IPS DF 6.9 (cell line): ENCODE measurements around the gene CCT7.

ENCODE experiments used
- DNase-seq: peaks from one replicate; pipeline ENCODE4 v3.0.0-alpha.2; 2013; ENCODE audit warnings: low read depth, low spot score
- H3K27ac ChIP-seq: one replicate; pipeline ENCODE4 v1.5.1; 2013; ENCODE audit warnings: low read length, control low read depth
- H3K27me3 ChIP-seq: 2 replicates; pipeline ENCODE4 v1.6.1; 2013; ENCODE audit warnings: mild to moderate bottlenecking, low read length; ENCODE audit not compliant: control insufficient read depth, insufficient read depth
- H3K36me3 ChIP-seq: 2 replicates; pipeline ENCODE4 v1.6.1; 2013; ENCODE audit warnings: low read length; ENCODE audit not compliant: control insufficient read depth, insufficient read depth
- H3K4me1 ChIP-seq: 2 replicates; pipeline ENCODE4 v1.6.1; 2013; ENCODE audit warnings: low read length; ENCODE audit not compliant: control insufficient read depth, insufficient read depth
- H3K4me3 ChIP-seq: 2 replicates; pipeline ENCODE4 v1.5.1; 2013; ENCODE audit warnings: mild to moderate bottlenecking, low read length
- H3K9me3 ChIP-seq: 2 replicates; pipeline ENCODE4 v1.6.1; 2013; ENCODE audit warnings: low read length, inconsistent platforms; ENCODE audit not compliant: control insufficient read depth, insufficient read depth
- WGBS: extraction: QIAGEN DNeasy Blood & Tissue Kit; methylation state at CpG from one replicate; pipeline ENCODE4 v1.1.7; 2013; ENCODE audit warnings: mixed read lengths, missing lambda C conversion rate; ENCODE audit not compliant: insufficient read length, insufficient coverage; 5-methylcytosine and 5-hydroxymethylcytosine counted together

Gene CCT7

GRCh38 chr2:73210696-73211095 is 23.4 kb upstream of the CCT7 start:
- H3K27me3 ChIP-seq: no peaks in the 10 kb centered on the region
- H3K4me1 ChIP-seq: peaks cover 2% of the 10 kb centered on the region; the same call in 1 of the 2 replicates
- H3K36me3 ChIP-seq: no peaks in the 10 kb centered on the region
- DNase-seq: no peak
- H3K9me3 ChIP-seq: no peaks in the 10 kb centered on the region
- no peak overlapping the region for H3K27ac ChIP-seq
- H3K4me3 ChIP-seq: no peak overlapping the region
- WGBS: no CpG with 5 or more reads among the region's 6 CpGs

GRCh38 chr2:73212098-73212447 is 22.0 kb upstream of the CCT7 start:
- WGBS: no CpG with 5 or more reads among the region's 7 CpGs
- H3K36me3 ChIP-seq: no peaks in the 10 kb centered on the region
- H3K27me3 ChIP-seq: no peaks in the 10 kb centered on the region
- no peaks in the 10 kb centered on the region for H3K9me3 ChIP-seq
- H3K4me1 ChIP-seq: peaks cover 2% of the 10 kb centered on the region; the same call in 1 of the 2 replicates
- no peak overlapping the region for H3K27ac ChIP-seq
- H3K4me3 ChIP-seq: no peak overlapping the region
- DNase-seq: no peak

- WGBS: no CpG with 5 or more reads among the region's 20 CpGs
- H3K4me1 ChIP-seq: peaks cover 2% of the 10 kb centered on the region; the same call in 1 of the 2 replicates
- H3K4me3 ChIP-seq: no peak overlapping the region
- peak; percentile 82 for DNase-seq
- no peaks in the 10 kb centered on the region for H3K9me3 ChIP-seq
- H3K27ac ChIP-seq: no peak overlapping the region
- no peaks in the 10 kb centered on the region for H3K36me3 ChIP-seq
- H3K27me3 ChIP-seq: no peaks in the 10 kb centered on the region
Observed at GRCh38 chr2:73212448-73213176, 21.5 kb upstream of the CCT7 start.

DNA sequence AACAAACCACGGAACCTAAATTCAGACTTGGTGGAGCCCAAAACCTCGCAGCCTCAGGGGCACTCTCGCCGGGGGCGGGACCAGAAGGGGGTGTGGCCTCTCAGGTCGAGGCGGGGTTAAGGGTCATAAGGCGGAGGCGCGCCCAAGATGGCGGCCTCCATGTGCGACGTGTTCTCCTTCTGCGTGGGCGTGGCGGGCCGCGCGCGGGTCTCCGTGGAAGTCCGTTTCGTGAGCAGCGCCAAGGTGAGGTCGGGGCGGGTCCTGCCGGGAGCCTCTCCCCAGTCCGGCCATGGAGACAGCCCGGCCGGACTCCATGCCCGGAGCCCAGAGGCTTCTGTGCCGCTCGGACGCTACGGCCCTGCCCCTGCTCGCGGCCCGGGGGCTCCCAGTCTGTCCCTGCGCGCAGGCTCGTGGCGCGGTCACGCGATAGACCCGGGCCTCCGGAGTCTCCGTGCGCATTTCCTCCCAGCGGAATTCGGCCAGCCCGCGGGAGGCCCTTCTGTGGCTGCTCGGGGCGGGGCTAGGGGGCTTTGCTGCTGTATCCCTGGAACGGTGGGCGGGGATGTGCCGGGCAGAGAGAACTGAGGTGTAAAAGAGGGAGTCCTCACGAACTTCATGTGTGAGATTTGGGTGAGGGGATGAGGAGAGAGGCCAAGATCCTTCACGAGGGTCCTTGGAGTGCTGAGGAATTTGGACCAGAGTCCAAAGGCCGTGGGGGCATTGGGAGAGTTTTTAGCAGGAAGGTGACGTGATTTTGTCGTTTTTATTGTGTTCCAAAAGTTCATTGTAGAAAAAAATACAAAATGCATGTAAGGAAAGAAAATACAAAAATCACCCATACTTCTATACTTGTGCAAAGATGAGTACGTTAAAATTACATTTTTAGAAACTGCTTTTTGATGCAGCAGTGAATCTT is 19.7 kb upstream of the CCT7 start, which contains the start of gene SMYD5:
SMYD5 (plus strand) TSS at position 126 of the 916 bp plus-strand sequence; CDS start at position 148, 22 bp downstream.
- WGBS: no CpG with 5 or more reads among the region's 64 CpGs
- H3K4me1 ChIP-seq: peaks cover 2% of the 10 kb centered on the region; the same call in 1 of the 2 replicates
- no peaks in the 10 kb centered on the region; the same call in 1 of the 2 replicates for H3K36me3 ChIP-seq
- peak within 1 kb of the TSS; percentile 86 for H3K4me3 ChIP-seq
- H3K9me3 ChIP-seq: no peaks in the 10 kb centered on the region
- no peaks in the 10 kb centered on the region for H3K27me3 ChIP-seq
- H3K27ac ChIP-seq: no peak within 1 kb of the TSS
- DNase-seq: no peak

- Histone ChIP-seq H3K9me3 (no peaks in the 10 kb centered on the region), H3K36me3 (no peaks in the 10 kb centered on the region; the same call in 1 of the 2 replicates), H3K27me3 (no peaks in the 10 kb centered on the region), H3K4me1 (peaks cover 2% of the 10 kb centered on the region; the same call in 1 of the 2 replicates), H3K4me3 (no peak overlapping the region), H3K27ac (no peak overlapping the region)
- no peak for DNase-seq
- WGBS: no CpG with 5 or more reads among the region's 4 CpGs
Observed at GRCh38 chr2:73215254-73215653, 18.9 kb upstream of the CCT7 start.

- Histone ChIP-seq H3K36me3 (peaks cover 5% of the 10 kb centered on the region; the same call in 1 of the 2 replicates), H3K4me1 (peaks cover 2% of the 10 kb centered on the region; the same call in 1 of the 2 replicates), H3K27me3 (no peaks in the 10 kb centered on the region), H3K4me3 (no peak overlapping the region), H3K27ac (no peak overlapping the region), H3K9me3 (no peaks in the 10 kb centered on the region)
- no CpG with 5 or more reads among the region's 5 CpGs for WGBS
- DNase-seq: no peak
Observed at GRCh38 chr2:73217160-73217559, 16.9 kb upstream of the CCT7 start.

DNA sequence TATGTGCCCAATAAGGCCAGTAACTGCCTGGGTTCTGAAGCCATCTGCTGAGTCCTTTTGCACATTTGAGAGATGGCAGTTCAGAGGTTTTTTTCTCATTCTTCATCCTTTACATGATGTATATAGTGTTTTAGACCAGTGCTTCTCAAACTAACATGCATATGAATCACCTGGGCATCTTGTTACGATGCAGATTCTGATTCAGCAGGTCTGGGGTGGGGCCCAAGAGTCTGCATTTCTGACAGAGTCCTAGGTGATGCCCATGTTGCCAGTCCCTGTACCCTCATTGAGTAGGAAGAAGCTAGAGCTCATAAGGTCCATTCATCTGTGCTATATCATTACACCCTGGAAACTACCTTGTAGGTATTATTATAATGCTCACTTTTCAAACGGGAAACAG is 16.3 kb upstream of the CCT7 start:
- Histone ChIP-seq H3K27me3 (no peaks in the 10 kb centered on the region), H3K36me3 (peaks cover 7% of the 10 kb centered on the region; the same call in 1 of the 2 replicates), H3K4me3 (no peak overlapping the region), H3K4me1 (peaks cover 2% of the 10 kb centered on the region; the same call in 1 of the 2 replicates), H3K27ac (no peak overlapping the region), H3K9me3 (no peaks in the 10 kb centered on the region)
- no peak for DNase-seq
- no CpG with 5 or more reads among the region's 2 CpGs for WGBS

DNA sequence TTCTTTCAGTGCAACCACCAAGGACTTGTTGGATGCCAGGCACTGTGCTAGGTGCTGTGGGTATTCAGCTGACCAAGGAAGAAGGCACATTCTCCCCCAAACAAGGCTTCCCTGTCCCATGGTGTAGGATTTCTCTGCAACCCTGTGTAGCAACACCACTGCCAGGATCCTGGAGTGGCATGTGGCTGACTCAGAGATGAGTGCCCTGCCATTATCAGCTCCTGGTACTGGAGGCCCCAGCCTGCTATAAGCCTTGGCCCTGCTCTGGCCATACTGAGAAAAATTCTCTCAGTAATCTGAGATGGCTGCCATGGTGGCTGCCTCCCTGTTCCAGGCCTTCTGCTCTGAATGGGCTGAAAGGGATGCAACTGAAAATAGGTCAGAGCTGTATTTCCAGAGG is 15.8 kb upstream of the CCT7 start:
- H3K27me3 ChIP-seq: no peaks in the 10 kb centered on the region
- H3K4me1 ChIP-seq: peaks cover 2% of the 10 kb centered on the region; the same call in 1 of the 2 replicates
- DNase-seq: no peak
- no peak overlapping the region for H3K27ac ChIP-seq
- no peak overlapping the region for H3K4me3 ChIP-seq
- no peaks in the 10 kb centered on the region for H3K9me3 ChIP-seq
- peaks cover 9% of the 10 kb centered on the region; the same call in 1 of the 2 replicates for H3K36me3 ChIP-seq

DNA sequence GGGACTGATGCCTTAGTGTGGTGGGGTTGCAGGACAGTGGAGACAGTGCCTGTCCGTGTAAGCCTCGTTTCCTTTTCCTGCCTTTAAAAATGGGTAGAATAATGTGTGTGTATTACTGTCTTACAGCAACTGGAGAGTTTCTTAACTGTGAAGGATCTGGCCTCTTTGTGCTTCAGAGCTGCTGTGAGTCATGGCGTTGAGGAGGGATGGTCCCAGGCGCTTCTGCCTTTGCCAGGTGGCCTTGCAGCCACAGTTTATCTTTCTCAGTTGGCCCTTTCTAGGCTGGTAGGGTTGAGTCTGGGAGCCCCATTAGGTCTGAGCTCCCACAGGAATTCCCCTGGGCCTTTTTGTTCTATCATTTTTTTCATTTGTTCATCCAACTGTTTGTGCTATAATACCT is 10.3 kb upstream of the CCT7 start:
- no CpG with 5 or more reads among the region's 4 CpGs for whole genome bisulfite sequencing
- H3K36me3 ChIP-seq: peaks cover 16% of the 10 kb centered on the region

DNA sequence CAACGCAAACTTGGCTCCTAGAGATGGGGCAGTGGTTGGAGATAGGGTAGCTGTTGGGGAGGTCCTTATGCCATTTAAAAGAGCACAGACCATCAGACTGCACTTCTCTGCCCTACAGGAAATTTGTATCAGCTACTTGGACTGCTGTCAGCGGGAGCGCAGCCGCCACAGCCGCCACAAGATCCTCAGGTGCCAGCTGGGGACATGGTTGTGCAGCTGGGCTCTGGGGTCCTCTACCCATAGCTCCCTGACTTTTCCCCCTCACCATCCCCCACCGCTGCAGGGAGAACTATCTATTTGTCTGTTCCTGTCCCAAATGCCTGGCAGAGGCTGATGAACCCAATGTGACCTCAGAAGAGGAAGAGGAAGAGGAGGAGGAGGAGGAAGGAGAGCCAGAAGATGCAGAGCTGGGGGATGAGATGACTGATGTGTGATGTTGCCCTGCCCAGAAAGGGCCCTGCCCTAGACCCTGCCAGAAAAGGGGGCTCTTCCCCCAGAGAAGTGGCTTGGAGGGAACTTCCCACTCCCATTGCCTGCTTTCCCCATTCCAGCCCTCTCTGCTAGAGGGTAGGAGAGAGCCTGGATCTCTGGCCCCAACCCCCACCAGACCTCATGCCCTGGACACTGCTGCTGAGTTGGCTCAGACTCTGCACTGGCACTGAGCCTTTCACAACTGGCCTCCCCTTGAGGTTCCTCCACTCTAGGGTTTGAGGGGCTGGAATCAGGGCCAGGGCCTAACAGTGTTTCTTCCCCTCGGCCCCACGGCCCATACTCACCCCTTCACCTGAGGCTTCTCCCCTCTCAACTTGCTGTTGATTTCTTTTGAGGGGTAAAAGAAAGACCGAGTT is 8.4 kb upstream of the CCT7 start:
- H3K27me3 ChIP-seq: no peaks in the 10 kb centered on the region
- H3K27ac ChIP-seq: no peak overlapping the region
- no peak overlapping the region for H3K4me3 ChIP-seq
- WGBS: no CpG with 5 or more reads among the region's 9 CpGs
- H3K36me3 ChIP-seq: peaks cover 16% of the 10 kb centered on the region
- no peak for DNase-seq
- H3K9me3 ChIP-seq: no peaks in the 10 kb centered on the region
- no peaks in the 10 kb centered on the region for H3K4me1 ChIP-seq

More for the DNA sequence above, 10.3 kb upstream of the CCT7 start:
- DNase-seq: no peak
- Histone ChIP-seq H3K27me3 (no peaks in the 10 kb centered on the region), H3K4me3 (no peak overlapping the region), H3K4me1 (no peaks in the 10 kb centered on the region), H3K27ac (no peak overlapping the region), H3K9me3 (no peaks in the 10 kb centered on the region)
